Loucy (cell line): ENCODE results near the gene ALCAM.

Experiments
- CTCF ChIP-seq: fragments of 200-600 bp; sonication (generic); conservative IDR thresholded peaks from 2 replicates; pipeline ENCODE4 v1.5.1; 2014; ENCODE audit warnings: mild to moderate bottlenecking, antibody characterized with exemption, low read length
- EZH2phosphoT487 ChIP-seq: fragments of 200-600 bp; IDR thresholded peaks from 2 replicates; pipeline ENCODE4 v1.6.1; 2018; ENCODE audit warnings: antibody characterized with exemption, mild to moderate bottlenecking, moderate library complexity, borderline replicate concordance

DNA sequence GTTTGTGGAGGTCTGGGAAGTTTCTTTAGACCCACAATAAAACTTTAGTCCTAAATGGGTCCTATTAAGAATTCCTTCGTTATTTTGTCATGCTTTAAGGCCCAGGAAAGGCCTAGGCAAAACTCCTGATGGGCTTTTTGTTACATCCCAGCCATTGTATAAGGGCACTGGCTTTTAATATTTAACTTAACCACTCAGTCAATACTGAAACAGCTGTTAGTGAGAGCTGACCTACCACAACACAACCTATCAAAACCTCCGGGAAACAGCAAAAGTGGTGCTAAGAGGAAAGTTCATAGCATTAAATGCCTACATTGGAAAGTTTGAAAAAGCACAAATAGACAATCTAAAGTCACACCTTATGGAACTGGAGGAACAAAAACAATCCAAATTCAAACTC, 39.6 kb downstream of the ALCAM start:
- TF ChIP-seq CTCF (no peak), EZH2phosphoT487 (no peak)
